Cardiac septum (tissue), 1 donor: Measurements from ENCODE around the gene CTSC. TPM values are rescaled to one million over a fixed set of nuclear protein-coding genes. Genes with fewer than 3 reads are reported as not detected.

Experiments used
- DNase-seq: peaks from one replicate; pipeline ENCODE4 v3.0.0-alpha.2; 2020; ENCODE audit warnings: low spot score
- intact Hi-C: fragments of 100-400 bp; cut with DNase I; formaldehyde crosslinking; loops from one replicate; pipeline ENCODE4 v1.14.0; 2022
- total RNA-seq: library from RNA; stranded (reverse); fragmentation: NEBNext Ultra II Directional; extraction: Animal tissue kit (Norgen Biotek cat#: 25700); gene quantifications from one replicate; pipeline ENCODE4 v1.2.1, GENCODE V29; 2021
- donor health status: DM: no; HTN: no; CAD: no.

Gene CTSC
- total RNA-seq, 1 donor from 2014 or later: 19.3 TPM

DNA sequence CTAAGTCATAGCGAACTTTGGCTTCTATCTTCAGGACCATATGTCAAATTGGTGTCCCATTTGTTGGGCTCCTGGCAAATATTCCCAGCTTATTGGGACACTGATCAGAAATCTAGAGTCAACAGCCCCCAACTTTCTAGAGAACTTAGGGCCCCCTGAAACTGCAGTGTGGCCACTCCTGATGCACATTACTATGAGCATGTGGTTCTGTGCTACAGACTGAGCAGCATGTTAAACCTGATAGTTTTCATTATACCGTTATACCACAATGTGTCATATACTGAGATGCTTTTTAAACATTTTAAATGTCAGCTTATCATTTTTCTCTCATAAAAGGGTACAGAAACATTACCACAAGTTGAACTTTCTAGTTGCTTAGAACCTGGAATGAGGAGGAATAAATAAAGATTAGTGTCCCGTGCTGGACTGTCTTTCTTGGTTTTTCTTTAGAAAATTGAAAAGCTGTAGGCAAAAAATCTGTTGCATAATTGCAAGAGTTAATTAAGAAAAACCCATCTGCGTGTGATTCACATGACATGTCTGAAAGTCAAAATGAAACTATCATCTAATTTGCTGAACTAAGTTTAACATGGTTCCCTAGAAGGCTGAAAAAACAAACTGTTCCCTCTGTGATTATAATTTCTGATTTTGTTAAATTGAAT, 16.4 kb upstream of the CTSC start:
- no peak for DNase-seq
- intact Hi-C loops: no loop called here

DNA sequence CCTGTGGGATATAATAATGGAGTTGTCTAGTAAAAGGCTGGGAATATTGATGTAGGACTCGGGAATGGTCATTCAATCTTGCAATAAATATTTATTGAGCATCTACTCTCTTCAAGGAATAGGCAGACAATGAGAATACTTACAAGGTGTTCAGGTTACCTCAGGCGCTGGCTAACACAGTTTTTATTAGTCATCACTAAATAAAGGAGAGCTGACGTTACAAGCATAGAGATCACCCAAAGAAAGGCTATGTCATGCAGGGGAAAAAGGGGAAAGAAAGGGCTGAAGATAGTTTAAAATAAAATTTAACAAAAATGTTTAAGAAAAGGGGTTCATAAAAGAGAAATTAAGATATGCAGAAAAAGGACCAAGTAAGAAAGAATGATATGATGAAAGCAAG, 15.8 kb upstream of the CTSC start:
- no peak for DNase-seq
- intact Hi-C loops: no loop called here

DNA sequence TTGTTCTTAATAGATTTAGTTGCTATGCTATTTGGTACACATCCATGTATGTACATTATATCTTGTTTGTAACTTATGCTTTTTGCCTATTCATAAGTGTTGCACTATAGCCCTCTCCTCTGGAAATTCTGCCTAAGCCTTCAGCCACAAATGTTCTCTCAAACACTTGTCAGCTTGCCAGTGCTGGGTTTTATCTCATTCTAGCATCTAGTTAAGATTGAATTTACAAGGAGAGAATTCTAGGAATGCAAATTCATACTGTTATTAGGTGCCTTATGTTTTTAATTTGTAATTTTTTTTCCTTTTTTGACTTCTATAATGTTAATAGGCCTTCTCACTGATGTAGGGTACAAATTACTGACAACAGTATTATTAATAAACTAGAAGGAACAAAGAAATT, 14.6 kb upstream of the CTSC start:
- no peak for DNase-seq
- intact Hi-C loops: no loop called here

DNA sequence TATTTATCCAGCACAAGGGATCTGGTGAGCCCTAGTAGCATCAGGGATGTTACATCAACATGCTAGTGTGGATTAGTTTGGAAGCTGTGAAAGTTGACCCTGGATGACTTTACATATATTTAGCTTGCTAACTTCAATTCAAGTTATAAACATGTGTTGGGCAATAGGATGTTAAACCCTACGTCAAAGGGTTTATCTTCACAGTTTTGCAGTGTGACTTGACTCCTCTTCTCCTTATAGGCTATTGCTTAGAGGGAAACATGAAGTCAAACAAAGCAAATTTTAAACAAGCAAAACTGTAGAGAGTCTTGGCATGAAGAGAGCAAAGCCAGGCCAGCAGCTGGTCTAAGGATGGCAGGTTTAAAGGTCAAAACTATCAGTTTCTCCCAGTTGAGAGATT, 11.3 kb upstream of the CTSC start:
- intact Hi-C loops: no loop called here

DNA sequence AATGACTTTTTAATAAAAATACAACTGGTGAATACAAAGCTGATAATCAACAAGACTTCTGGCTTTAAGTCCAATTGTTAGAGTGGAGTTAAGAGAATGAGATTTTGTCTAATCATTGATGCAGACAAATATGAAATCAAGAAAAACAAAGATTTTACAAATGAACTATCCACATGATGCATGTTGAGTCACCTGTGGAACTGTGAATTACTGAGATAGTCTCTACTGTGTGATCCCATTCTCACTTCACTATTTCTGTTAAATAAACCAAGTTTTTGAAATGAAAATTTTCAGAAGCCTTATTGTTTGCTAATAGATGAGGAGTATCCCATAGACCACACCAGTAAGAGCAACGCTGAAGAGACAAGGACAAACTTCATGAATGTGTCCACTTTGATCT, 8.4 kb upstream of the CTSC start:
- no peak for DNase-seq
- intact Hi-C loops: no loop called here

More for the DNA sequence above, 11.3 kb upstream of the CTSC start:
- DNase-seq: no peak

DNA sequence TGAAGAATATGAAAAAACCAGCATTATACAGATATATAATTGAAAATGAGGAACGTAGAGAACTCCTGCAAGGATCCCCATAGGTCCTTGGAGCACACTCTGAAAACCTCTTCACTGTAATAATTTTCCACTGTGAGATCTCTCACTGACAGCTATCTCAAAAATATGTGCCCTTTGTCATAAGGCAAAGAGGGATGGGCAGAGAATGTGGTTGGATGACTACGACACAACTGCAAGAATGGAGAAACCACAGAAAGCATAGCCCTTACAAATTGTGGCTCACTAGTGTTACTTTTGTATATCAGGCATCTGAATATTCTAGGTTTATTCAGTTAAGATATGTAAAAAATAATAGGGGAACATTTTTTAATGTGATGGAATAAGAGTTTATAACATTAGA, 7.9 kb upstream of the CTSC start:
- intact Hi-C loops: no loop called here
- DNase-seq: no peak

DNA sequence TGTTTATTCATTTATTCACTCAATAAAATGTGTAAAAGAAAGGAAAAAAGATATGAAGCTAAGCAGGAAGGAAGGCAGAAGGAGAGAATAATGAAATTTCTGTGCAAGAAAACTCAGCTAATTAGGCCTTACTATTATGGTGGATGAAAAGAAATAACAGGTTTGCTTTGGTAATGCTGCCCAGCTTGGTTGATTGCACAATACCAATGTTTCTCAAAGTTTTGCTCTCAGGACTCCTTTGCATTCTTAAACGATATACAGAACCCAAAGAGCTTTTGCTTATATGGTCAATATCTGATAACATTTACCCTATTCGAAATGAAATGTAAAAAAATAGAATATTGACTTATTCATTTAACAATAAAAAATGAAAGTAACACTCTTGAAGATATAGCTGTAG, 7.3 kb upstream of the CTSC start:
- DNase-seq: no peak

DNA sequence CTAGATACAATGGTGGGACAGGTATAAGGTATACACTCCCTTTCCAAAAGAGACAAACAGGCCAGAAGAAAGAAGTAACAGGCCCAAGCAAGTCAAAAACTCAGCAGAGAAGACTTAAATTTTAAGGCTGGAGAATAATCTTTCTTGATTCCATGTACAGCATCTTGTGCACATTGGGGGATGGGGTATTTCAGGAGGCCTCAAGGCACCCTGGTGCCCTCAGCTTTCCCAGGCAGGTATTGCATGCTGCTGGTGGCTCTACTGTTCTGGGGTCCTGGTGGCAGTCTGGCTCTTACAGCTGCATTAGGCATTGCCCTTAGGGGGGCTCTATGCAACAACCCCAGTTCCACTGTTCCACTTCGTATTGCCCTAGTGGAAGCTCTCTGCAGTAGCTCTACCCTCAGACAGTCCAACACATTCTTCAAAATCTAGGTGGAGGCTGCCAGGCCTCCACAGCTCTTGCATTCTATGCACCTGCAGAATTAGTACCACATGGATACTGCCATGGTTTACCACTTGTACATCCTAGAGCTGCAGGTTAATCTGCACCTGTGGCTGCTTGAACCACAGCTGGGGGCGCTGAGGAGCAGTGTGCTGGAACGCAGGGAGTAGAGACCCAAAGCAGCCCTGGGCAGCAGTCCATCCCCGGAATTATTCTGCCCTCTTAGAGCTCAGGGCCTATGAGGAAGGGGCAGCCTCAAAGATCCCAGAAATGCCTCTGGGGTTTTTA, 4.2 kb upstream of the CTSC start:
- intact Hi-C loops: no loop called here
- DNase-seq: no peak

More for the DNA sequence above, 7.3 kb upstream of the CTSC start:
- intact Hi-C loops: no loop called here

DNA sequence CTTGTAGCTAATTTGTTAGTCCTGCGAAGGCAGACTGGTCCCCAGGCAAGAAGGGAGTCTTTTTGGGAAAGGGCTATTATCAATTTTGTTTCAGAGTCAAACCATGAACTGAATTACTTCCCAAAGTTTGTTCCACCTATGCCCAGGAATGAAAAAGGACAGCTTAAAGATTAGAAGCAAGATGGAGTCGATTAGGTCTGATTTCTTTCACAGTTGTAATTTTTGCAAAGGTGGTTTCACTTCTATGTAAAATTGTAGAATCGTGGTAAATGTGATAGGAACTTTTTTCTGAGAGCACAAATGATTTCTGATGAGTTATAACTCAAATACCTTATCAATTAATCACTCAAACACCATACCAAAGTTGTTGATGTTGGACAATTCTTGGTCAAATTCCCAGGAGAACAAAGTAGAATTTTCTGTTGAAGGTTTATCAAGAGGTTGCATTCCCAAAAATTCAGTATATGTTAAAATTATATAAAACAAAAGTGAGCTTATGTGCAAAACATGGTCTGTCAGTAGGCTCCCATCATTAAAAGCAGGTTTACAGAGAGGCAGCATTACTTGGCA, 2.9 kb upstream of the CTSC start:
- DNase-seq: no peak
- intact Hi-C loops: no loop called here

DNA sequence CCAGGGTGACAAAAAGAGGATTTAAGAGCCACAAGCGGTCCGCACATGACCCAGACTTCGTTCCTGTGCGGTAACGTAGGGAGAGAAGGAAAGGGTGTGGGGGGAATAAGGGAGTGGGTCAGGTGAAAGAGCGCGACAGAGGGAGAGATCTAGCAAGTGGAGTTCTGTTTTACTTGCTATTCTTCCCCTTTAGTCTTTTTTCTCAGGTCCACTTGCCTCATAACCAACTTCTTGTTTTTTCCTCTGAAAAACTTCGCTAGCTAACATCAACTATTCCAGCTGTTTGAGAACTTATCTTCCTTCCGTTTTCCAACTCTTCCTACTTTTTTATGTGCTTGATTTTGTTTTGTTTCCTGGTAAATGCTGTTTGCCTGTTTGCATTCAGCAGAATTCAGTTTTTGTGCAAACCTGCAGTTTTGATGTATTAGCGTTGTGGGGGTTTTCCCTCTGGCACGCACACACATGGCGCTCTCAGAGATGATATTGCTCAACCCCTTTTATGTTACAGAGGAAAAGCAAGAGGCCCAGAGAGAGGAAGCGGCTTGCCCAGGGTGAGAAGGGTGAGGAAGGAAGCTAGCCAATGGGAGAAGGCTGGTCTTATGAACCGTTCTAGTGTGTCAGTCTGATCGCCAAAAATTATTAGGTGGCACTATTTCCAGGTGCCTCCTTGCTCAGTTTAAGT, 592 bp upstream of the CTSC start:
- DNase-seq: peak; percentile 81
- intact Hi-C loops: loop anchor here (5.0 kb wide), 1 partner anchor 84 kb away; no protein-coding TSS in a partner anchor

DNA sequence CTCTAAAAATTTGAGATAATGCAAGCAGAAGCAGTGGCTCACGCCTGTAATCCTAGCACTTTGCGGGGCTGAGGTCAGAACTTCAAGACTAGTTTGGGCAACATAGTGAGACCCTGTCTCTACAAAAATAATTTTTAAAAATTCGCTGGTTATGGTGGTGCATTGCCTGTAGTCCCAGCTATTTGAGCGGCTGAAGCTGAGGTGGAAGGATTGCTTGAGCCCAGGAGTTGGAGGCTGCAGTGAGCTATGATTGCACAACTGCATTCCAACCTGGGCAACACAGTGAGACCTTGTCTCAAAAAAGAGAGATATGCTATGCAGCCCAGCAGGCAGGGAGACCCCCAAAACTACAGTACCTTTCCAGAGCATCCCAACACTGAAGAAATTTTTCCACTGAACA, 2.3 kb downstream of the CTSC start:
- intact Hi-C loops: loop anchor here (5.0 kb wide), 1 partner anchor 87 kb away; no protein-coding TSS in a partner anchor
- DNase-seq: no peak

DNA sequence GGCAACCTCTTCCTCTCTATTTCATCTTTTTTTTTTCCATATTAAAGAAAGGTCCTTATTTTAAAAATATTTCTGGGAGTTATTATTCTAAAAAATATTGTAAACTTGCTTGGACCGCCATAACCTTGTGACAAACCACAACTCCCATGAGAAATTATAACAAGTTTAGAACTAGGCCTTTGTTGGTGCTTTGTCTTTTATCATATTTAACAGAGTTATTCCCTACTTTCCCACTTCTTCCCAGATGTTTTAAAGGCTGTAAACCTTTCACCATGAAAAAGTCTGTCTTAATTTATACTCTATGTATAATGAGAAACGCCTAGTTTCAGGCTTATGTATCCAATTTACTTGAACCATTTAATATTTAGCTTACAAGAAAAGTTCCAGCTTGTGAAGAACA, 3.7 kb downstream of the CTSC start:
- intact Hi-C loops: no loop called here

DNA sequence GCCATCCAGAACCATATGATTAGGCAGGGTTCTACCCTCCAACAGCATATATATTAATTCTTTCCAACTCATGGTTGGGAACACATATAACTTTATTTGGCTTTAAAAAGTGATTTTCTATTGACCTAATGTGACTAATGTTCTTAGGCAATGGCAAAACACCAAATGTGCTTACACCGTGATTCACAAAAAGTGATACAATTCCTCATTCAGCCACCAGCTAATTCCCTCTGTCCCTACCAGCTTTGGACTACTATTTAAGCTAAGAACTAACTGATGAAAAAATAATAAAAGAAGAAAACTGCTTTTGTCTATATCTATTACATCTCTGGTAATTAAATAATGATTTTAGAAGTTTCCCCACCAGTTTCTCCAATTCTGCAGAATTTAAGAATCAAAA, 4.7 kb downstream of the CTSC start:
- intact Hi-C loops: no loop called here
- no peak for DNase-seq

More for the DNA sequence above, 3.7 kb downstream of the CTSC start:
- no peak for DNase-seq

DNA sequence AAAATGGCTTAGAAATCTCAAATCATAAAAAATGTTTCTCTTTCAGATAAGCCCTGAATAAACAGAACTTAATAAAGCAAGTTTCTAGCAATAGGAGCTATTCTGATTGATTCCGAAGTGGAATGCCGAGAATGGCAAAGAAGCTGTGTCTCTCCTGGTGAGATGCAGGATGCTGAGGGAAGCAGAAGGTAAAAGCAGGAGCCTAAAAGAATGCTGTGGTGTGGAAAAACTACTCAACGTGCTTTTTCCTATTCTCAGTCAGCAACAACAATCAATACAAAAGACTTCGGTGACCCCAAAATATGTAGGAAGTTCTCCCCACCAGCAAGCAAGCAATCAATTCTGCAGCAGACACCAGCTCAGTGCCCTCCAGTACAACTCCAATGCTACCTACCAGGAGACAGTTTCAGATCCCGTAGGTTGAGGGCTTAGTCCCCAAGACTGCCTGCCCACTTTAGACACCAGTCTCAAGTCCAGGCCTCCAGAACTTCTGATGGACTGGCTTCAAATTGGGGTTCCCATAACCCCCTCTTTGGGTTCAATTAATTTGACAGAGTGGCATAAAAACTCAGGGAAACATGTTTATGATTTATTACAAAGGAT, 6.6 kb downstream of the CTSC start:
- intact Hi-C loops: no loop called here

DNA sequence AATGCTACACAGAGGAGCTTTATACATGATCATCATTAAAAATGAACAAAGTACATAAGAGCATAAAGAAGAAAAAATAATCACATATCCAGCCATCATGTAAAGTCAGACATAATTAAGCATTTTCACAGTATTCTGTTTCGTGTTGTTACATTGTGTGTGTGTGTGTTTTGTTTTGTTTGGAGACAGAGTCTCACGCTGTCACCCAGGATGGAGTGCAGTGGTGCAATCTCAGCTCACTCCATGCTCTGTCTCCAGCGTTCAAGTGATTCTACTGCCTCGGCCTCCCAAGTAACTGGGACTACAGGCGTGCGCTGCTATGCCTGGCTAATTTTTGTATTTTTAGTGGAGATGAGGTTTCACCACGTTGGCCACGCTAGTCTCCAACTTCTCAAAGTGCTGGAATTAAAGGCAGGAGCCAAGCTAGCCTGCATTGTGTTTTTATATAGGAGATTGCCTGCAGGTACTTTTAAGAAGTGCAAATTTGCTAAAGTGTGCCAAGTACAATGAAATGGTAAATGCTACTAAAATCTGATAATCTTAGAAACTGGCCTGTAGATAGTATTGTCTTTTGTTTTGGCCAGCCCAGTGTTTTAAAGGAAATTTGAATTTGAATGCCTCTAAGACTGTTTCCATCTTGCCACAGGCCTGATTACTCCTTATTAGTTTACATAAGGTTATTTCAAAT, 7.8 kb downstream of the CTSC start:
- no peak for DNase-seq
- intact Hi-C loops: no loop called here

More for the DNA sequence above, 6.6 kb downstream of the CTSC start:
- DNase-seq: no peak

DNA sequence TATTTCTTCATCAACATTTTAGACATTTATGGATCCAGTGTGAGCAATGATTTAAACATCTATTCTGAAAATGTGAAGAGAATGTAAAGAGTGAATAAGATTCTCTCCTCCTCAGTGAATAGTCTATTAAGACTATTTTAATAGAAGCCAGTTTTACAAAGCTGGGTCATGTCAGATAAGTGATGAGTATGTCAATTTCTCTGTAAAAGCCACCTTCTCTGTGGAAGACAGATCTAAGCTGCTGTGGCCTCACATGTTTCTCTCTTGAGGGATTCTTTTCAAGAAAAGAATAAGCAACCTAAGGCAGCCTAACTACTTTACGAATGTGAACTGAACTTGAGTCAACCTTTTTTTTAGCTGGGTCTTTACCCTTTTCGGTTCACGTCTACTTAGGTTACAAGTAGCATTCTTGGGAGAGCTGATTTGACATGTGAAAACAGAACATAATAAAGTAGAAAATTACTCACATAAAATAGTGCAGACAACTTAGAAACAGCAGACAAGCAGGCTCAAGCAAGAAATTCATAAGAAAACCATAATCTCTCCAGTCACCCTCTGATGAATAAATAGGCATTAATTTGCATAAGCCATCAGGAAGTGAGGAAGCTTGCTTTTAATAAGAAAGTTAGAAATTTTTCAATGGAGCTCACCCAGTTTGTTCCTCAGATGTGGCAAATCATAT, 9.9 kb downstream of the CTSC start:
- no peak for DNase-seq
- intact Hi-C loops: no loop called here

DNA sequence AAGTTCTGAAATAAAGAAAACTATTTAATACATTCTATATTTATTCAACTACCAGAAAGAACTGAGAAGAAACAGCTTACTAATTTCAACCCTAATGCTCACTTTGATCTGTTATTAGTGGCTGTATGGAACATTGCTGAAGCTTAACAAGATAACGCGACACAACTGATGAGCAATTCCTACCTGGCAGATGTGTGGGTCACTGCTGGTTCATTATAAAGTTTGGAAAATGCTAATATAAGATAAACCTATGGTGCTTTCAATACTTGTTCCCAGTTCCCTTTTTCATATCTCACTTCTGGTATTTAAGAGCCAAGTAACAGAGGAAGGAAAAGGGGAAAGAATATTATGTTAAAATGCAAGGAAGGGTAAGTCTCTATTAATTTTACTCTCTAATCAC, 10.5 kb downstream of the CTSC start:
- intact Hi-C loops: no loop called here
- no peak for DNase-seq

DNA sequence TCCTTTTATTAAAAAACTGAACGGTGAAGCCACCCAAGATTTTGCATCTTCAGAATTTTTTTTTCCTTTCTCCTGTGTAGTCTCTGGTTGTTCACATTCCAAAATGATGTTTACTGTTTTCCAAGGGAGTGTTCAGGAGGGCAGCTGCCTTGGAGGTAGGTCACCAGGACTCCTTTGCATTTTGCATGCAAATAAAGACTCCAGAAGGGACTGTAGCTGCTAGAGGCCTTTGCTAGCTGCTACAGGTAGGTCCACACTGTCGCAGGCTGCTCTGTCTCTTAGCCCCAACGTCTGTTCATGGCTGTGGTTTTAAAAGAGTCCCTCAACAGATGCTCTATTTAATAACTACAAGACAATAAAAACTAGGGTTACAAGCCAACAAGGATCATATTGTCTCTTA, 11.4 kb downstream of the CTSC start:
- DNase-seq: no peak
- intact Hi-C loops: no loop called here
